HCT116 (cell line): ENCODE data around the gene TSPAN11. TPM values are rescaled to one million over a fixed set of nuclear protein-coding genes. Genes with fewer than 3 reads are reported as not detected.

Experiments used
- ATAC-seq: fragments of 200-7000 bp; cut with Tn5 transposase; 2 replicates; pipeline ENCODE4 v1.9.1; 2020; ENCODE audit warnings: mild to moderate bottlenecking, moderate library complexity
- BruUV-seq: library from RNA; stranded (reverse); fragments of 400-500 nt; replicated peaks from 2 replicates; lab custom pipeline; 2021; lab: Mats Ljungman, UMichigan
- CTCF ChIA-PET: fragments of 300-600 bp; sonication (Branson Sonifier 250); formaldehyde crosslinking; loops from one replicate; lab custom pipeline; 2021; ENCODE audit warnings: antibody characterized with exemption; lab: Charles Lee
- POLR2A ChIA-PET: fragments of 300-600, 350-600 bp; sonication (Branson Sonifier 250); formaldehyde crosslinking; loops from one replicate; lab custom pipeline; 2021; ENCODE audit warnings: antibody characterized with exemption; lab: Charles Lee
- RAD21 ChIA-PET, 2 experiments: fragments of 300-600 bp; sonication (Branson Sonifier 250); formaldehyde crosslinking; loops; one replicate each; lab custom pipeline; 2023; ENCODE audit warnings: low total read pairs in 2 of 2; ENCODE audit not compliant: uncharacterized antibody in 2 of 2, unreplicated experiment in 2 of 2, low non-redundant PET in 1 of 2; lab: Charles Lee
- DNase-seq: peaks from one replicate; pipeline ENCODE4 v3.0.0-alpha.2; 2010; ENCODE audit warnings: low read depth, low spot score
- H2AFZ ChIP-seq: fragments of 200-600 bp; shearing (Covaris generic), sonication (generic); 2 replicates; pipeline ENCODE4 v1.6.1; 2017; ENCODE audit warnings: low read depth, mixed run types, mixed read lengths, antibody characterized with exemption, low read length; ENCODE audit not compliant: poor library complexity, severe bottlenecking
- H3K27ac ChIP-seq: 2 replicates; pipeline ENCODE4 v1.5.1; 2012; ENCODE audit warnings: low read depth, low read length
- H3K27me3 ChIP-seq: fragments of 200-600 bp; sonication (generic); 2 replicates; pipeline ENCODE4 v1.6.1; 2016; ENCODE audit warnings: mixed run types, low read length, mixed read lengths; ENCODE audit not compliant: insufficient read depth
- H3K36me3 ChIP-seq, 2 experiments: fragments of 200-500 bp in 1 of 2; fragments of 200-600 bp in 1 of 2; sonication (Bioruptor generic) in 1 of 2; sonication (generic) in 1 of 2; 2 replicates each; pipeline versions ENCODE4 v1.5.1 to v1.6.1; 2014 to 2016; ENCODE audit warnings: low read length in 2 of 2, inconsistent platforms in 1 of 2, mixed read lengths in 1 of 2, mixed run types in 1 of 2; ENCODE audit not compliant: insufficient read depth in 2 of 2, control insufficient read depth in 1 of 2
- H3K4me1 ChIP-seq, 2 experiments: fragments of 200-600 bp in 1 of 2; sonication (generic) in 1 of 2; 2 replicates each; pipeline versions ENCODE4 v1.5.1 to v1.6.1; 2012 to 2017; ENCODE audit warnings: low read length in 2 of 2, inconsistent platforms in 1 of 2, mild to moderate bottlenecking in 1 of 2, mixed read lengths in 1 of 2, mixed run types in 1 of 2, moderate library complexity in 1 of 2; ENCODE audit not compliant: insufficient read depth in 2 of 2, control insufficient read depth in 1 of 2
- H3K4me2 ChIP-seq: fragments of 200-600 bp; sonication (generic); 2 replicates; pipeline ENCODE4 v1.6.1; 2017; ENCODE audit warnings: mixed run types, low read length, mixed read lengths
- H3K4me3 ChIP-seq, 2 experiments: fragments of 200-600 bp in 1 of 2; sonication (generic) in 1 of 2; replicated peaks in 1 of 2; 2 replicates each; pipeline ENCODE4 v1.5.1; 2011 to 2016; ENCODE audit warnings: low read length in 2 of 2, control low read depth in 1 of 2, low read depth in 1 of 2, mild to moderate bottlenecking in 1 of 2, mixed read lengths in 1 of 2, mixed run types in 1 of 2
- H3K79me2 ChIP-seq: fragments of 200-600 bp; sonication (generic); 2 replicates; pipeline ENCODE4 v1.6.1; 2017; ENCODE audit warnings: mild to moderate bottlenecking, mixed run types, low read length, moderate library complexity, mixed read lengths; ENCODE audit not compliant: insufficient read depth
- H3K9ac ChIP-seq: fragments of 200-600 bp; sonication (generic); 2 replicates; pipeline ENCODE4 v1.6.1; 2016; ENCODE audit warnings: low read length, mixed read lengths
- H3K9me2 ChIP-seq: fragments of 200-600 bp; sonication (generic), shearing (Covaris generic); 2 replicates; pipeline ENCODE4 v1.6.1; 2017; ENCODE audit warnings: mixed run types, mild to moderate bottlenecking, moderate library complexity; ENCODE audit not compliant: insufficient read depth
- H3K9me3 ChIP-seq, 2 experiments: fragments of 200-500 bp in 1 of 2; fragments of 200-600 bp in 1 of 2; sonication (Bioruptor generic) in 1 of 2; sonication (generic) in 1 of 2; 2 replicates each; pipeline ENCODE4 v1.6.1; 2014 to 2017; ENCODE audit warnings: low read length in 2 of 2, mixed read lengths in 2 of 2, inconsistent platforms in 1 of 2, low read depth in 1 of 2, mild to moderate bottlenecking in 1 of 2, mixed run types in 1 of 2, moderate library complexity in 1 of 2; ENCODE audit not compliant: control insufficient read depth in 1 of 2, insufficient read depth in 1 of 2
- H4K20me1 ChIP-seq: fragments of 200-600 bp; sonication (generic), shearing (Covaris generic); 2 replicates; pipeline ENCODE4 v1.6.1; 2017; ENCODE audit warnings: mixed run types, mild to moderate bottlenecking, moderate library complexity; ENCODE audit not compliant: insufficient read depth
- ATF3 ChIP-seq: IDR thresholded peaks from 2 replicates; pipeline ENCODE4 v1.6.1; 2012
- CEBPB ChIP-seq: IDR thresholded peaks from 2 replicates; pipeline ENCODE4 v1.6.1; 2012; ENCODE audit warnings: low read depth
- EGR1 ChIP-seq: IDR thresholded peaks from 2 replicates; pipeline ENCODE4 v1.6.1; 2012; ENCODE audit warnings: low read depth
- EZH2 ChIP-seq: fragments of 200-600 bp; sonication (generic); IDR thresholded peaks from 2 replicates; pipeline ENCODE4 v1.6.1; 2017; ENCODE audit warnings: antibody characterized with exemption, mixed run types
- EZH2phosphoT487 ChIP-seq: fragments of 200-600 bp; IDR thresholded peaks from 2 replicates; pipeline ENCODE4 v1.6.1; 2018; ENCODE audit warnings: antibody characterized with exemption, borderline replicate concordance
- POLR2A ChIP-seq: IDR thresholded peaks from 2 replicates; pipeline ENCODE4 v1.7.0; 2011; ENCODE audit warnings: borderline replicate concordance; ENCODE audit not compliant: insufficient read depth, insufficient read length; ENCODE audit errors: extremely low read depth
- REST ChIP-seq: IDR thresholded peaks from 2 replicates; pipeline ENCODE4 v1.6.1; 2012; ENCODE audit warnings: low read depth
- SP1 ChIP-seq: IDR thresholded peaks from 2 replicates; pipeline ENCODE4 v1.6.1; 2012; ENCODE audit warnings: low read depth
- YY1 ChIP-seq: IDR thresholded peaks from 2 replicates; pipeline ENCODE4 v1.6.1; 2011; ENCODE audit warnings: low read length, low read depth, moderate library complexity, mild to moderate bottlenecking; ENCODE audit not compliant: insufficient replicate concordance; ENCODE audit errors: extremely low read depth
- ZFX ChIP-seq: fragments of 450-650 bp; IDR thresholded peaks from 2 replicates; pipeline ENCODE4 v1.6.1; 2017
- intact Hi-C: fragments of 100-400 bp; cut with micrococcal nuclease; formaldehyde crosslinking; loops from 2 replicates; pipeline ENCODE4 v1.10.0; 2022
- total RNA-seq: library from RNA; stranded (reverse); gene quantifications from one replicate; pipeline ENCODE4 v1.2.1, GENCODE V29; 2021; ENCODE audit not compliant: unreplicated experiment

The TSPAN11 gene
- total RNA-seq, 1 experiment from 2014 or later: not detected

- Histone ChIP-seq H3K9me2 (no peaks in the 10 kb centered on the region), H3K27ac (no peak overlapping the region), H3K4me2 (no peak overlapping the region), H3K79me2 (no peaks in the 10 kb centered on the region), H3K4me3 (no peak overlapping the region), H2AFZ (no peak overlapping the region), H3K9me3 (peaks cover 0 to 13% of the 10 kb centered on the region in 2 experiments; a peak in 2 of 4 replicates), H3K4me1 (no peaks in the 10 kb centered on the region), H3K27me3 (no peaks in the 10 kb centered on the region; the same call in 1 of the 2 replicates), H4K20me1 (no peaks in the 10 kb centered on the region), H3K9ac (no peak overlapping the region), H3K36me3 (no peaks in the 10 kb centered on the region)
- intact Hi-C loops: no loop called here
- ChIA-PET RAD21 (interaction anchor here in 1 of 2 experiments (0.6 kb wide), 1 partner anchor 34 kb away, joined by 4 read pairs; no protein-coding TSS in a partner anchor), CTCF (no interaction called here), POLR2A (no interaction called here)
- ATAC-seq: no peak
- no peak for TF ChIP-seq YY1
- no peak for TF ChIP-seq ZFX
- TF ChIP-seq EZH2: no peak
- TF ChIP-seq CEBPB: no peak
- no peak for TF ChIP-seq POLR2A
- no peak for TF ChIP-seq ATF3
- TF ChIP-seq REST: no peak
- TF ChIP-seq EGR1: no peak
- no peak for TF ChIP-seq EZH2phosphoT487
- no peak for TF ChIP-seq SP1
- DNase-seq: no peak
- BruUV-seq: no TSS peak
These were observed 41.2 kb upstream of the TSPAN11 start for GRCh38 chr12:30885321-30885720.
